ENCODE measurements around the gene ATCAY. TPM values are rescaled to one million over a fixed set of nuclear protein-coding genes. Genes with fewer than 3 reads are reported as not detected.
A peak's percentile ranks its signal among the peaks of the same experiment; 100 is the strongest.
"Not testable (repeated sequence)": the region's sequence is repeated elsewhere in the genome, so short reads cannot be mapped to it uniquely, and the experiment has no call there.

The ATCAY gene
- total and polyA plus RNA-seq, 2 donors: 0.63 to 1.3 TPM

DNA sequence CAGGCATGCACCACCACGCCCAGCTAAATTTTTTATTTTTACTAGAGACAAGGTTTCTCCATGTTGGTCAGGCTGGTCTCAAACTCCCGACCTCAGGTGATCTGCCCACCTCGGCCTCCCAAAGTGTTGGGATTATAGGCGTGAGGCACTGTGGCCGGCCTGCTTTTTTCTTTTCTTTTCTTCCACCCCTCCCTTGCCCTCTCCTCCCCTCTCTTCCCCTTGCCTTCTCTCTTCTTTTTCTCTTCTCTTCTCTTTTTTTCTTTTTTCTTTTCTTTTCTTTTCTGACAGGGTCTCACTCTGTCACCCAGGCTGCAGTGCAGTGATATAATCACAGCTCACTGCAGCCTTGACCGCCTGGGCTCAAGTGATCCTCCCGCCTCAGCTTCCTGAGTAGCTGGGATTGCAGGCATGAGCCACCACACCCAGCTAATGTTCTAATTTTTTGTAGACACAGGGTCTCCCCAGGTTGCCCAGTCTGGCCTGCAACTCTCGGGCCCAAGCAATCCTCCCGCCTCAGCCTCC lies 72.3 kb downstream of the ATCAY start:
- DNase-seq (ENCODE audit: extremely low spot score); H3K27ac ChIP-seq (ENCODE audit: low read depth); H3K4me1 ChIP-seq (ENCODE audit: insufficient read depth); H3K4me3 ChIP-seq (ENCODE audit: low read depth, low read length); H3K36me3 ChIP-seq (ENCODE audit: insufficient read depth): not testable (repeated sequence)
- whole genome bisulfite sequencing: 83% methylated on average over 9 of the region's 9 CpGs

DNA sequence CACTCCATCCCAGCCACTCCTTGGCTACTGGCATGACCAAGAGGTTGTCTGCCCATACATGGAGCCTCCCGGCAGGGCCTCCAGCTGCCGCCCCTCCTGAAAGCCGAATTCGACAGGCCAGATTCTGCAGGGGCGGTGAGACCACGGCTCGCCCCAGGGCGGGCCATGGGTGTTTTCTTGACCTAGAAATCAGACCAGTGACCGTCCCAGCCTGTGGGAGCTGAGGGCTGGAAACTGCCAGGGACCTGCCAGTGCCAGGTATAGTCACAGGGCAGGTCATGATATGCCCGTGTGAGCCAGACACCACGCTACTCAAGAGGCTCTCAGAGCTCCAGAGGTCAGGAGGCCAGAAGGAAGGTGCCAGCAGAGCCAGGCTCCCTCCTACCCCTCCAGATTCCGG lies 73.6 kb downstream of the ATCAY start:
- 77% methylated on average over 12 of the region's 12 CpGs for WGBS
- Histone ChIP-seq H3K4me3 (ENCODE audit: low read depth, low read length) (no peak overlapping the region), H3K27ac (ENCODE audit: low read depth) (no peak overlapping the region), H3K4me1 (ENCODE audit: insufficient read depth) (no peaks in the 10 kb centered on the region), H3K36me3 (ENCODE audit: insufficient read depth) (peaks cover 5% of the 10 kb centered on the region)
- DNase-seq (ENCODE audit: extremely low spot score): no peak

DNA sequence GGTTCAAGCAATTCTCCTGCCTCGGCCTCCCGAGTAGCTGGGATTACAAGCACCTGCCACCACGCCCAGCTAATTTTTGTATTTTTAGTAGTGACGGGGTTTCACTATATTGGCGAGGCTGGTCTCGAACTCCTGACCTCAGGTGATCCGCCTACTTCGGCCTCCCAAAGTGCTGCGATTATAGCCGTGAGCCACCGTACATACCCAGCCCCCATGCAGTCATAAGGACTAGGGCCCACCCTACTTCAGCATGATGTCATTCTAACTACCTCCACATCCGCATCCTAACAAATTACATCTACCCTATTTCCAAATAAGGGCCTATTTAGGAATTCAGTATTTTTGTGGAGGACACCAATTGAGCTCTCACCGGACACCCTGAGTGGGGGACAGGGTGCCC lies 74.8 kb downstream of the ATCAY start:
- 83% methylated on average over 13 of the region's 13 CpGs for WGBS
- not testable (repeated sequence) for H3K4me3 ChIP-seq (ENCODE audit: low read depth, low read length); H3K27ac ChIP-seq (ENCODE audit: low read depth); H3K4me1 ChIP-seq (ENCODE audit: insufficient read depth); DNase-seq (ENCODE audit: extremely low spot score)
- H3K36me3 ChIP-seq (ENCODE audit: insufficient read depth): peaks cover 12% of the 10 kb centered on the region

DNA sequence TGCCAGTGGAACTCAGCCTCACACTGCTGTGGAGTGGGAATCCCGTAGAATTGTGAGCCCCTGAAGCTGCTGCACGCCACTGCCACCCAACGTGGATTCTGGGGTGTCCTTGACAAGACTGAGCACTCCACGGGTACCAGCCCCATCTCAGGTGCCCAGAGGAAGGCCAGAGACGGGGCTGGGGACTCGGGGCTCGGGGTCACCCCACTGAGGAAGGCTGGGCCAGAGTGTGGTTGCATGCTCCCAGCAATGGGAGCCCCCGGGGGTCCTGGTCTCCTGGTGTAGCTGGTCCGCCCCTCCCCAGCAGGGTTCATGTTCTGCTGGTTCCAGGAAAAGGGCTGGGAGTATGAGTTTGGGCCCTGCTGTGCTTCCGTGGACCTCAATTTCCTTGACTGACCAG lies 75.2 kb downstream of the ATCAY start:
- peaks cover 12% of the 10 kb centered on the region for H3K36me3 ChIP-seq (ENCODE audit: insufficient read depth)
- H3K4me3 ChIP-seq (ENCODE audit: low read depth, low read length): no peak overlapping the region
- WGBS: 80% methylated on average over 10 of the region's 10 CpGs
- no peak for DNase-seq (ENCODE audit: extremely low spot score)
- no peaks in the 10 kb centered on the region for H3K4me1 ChIP-seq (ENCODE audit: insufficient read depth)
- H3K27ac ChIP-seq (ENCODE audit: low read depth): no peak overlapping the region

DNA sequence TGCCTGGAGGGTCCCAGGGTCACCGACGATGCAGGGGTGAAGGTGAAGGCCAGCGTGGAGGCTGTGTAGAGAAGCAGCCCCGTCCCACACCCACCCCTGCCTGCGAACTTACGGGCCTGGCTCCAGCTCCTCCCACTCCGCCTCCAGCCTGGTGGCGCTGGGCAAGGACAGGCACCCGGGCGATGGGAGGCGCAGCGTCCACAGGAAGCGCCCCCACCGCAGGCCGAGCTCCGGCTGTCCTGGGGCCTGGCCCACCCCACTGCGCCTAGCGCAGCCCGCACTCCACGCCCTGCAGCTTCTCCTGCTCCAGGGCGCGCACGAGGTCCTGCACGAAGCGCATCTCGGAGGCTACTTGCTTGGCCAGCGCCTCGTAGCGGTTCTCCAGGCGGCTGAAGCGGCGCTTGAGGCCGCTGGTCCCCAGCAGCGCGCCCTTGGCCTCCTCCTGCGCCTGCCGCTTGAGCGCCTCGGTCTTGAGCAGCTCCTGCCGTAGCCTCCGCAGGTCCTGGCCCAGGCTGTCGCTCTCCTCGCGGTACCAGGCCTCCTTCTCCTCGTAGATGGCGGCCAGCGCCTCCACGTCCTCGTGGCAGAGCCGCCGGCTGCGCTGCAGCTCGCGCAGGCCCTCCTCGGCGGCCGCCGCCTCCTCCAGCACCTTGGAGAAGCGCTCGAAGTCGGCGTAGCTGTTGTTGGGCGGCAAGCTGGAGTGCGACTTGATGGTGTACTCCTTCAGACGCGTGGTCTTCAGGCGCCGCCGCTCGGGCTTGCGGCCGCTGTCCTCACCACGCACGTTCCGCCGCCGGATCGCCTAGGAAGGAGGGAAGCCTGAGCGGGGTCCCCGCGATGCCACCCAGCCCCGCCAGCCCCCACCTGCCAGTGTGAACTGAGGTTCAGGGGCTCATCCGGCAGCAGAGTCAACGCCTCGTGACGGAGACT lies 78.6 kb downstream of the ATCAY start:
- H3K4me1 ChIP-seq (ENCODE audit: insufficient read depth): no peaks in the 10 kb centered on the region
- DNase-seq (ENCODE audit: extremely low spot score): no peak
- whole genome bisulfite sequencing: 95% methylated on average over 86 of the region's 86 CpGs
- no peak overlapping the region for H3K4me3 ChIP-seq (ENCODE audit: low read depth, low read length)
- no peak overlapping the region for H3K27ac ChIP-seq (ENCODE audit: low read depth)
- H3K36me3 ChIP-seq (ENCODE audit: insufficient read depth): peaks cover 19% of the 10 kb centered on the region

DNA sequence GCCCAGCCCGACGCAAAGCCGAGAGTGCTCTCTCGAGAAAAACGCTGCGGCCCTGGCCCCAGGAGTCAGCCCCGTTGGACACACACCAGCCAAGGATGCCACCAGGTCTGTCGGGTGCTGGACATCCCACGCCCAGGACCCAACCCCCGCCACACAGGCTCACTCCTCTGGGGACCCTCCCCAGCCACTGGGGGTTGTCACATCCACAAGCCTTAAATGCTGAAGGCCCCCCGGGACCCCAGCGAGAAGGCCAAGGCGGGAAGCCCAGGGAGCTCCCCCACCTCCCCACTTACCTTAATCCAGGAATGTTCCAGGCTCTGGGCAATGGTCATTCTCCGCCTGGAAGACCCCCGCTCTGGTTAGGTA lies 79.3 kb downstream of the ATCAY start:
- Histone ChIP-seq H3K4me1 (ENCODE audit: insufficient read depth) (no peaks in the 10 kb centered on the region), H3K36me3 (ENCODE audit: insufficient read depth) (peaks cover 19% of the 10 kb centered on the region), H3K27ac (ENCODE audit: low read depth) (no peak overlapping the region), H3K4me3 (ENCODE audit: low read depth, low read length) (no peak overlapping the region)
- 94% methylated on average over 15 of the region's 15 CpGs for WGBS
- no peak for DNase-seq (ENCODE audit: extremely low spot score)

DNA sequence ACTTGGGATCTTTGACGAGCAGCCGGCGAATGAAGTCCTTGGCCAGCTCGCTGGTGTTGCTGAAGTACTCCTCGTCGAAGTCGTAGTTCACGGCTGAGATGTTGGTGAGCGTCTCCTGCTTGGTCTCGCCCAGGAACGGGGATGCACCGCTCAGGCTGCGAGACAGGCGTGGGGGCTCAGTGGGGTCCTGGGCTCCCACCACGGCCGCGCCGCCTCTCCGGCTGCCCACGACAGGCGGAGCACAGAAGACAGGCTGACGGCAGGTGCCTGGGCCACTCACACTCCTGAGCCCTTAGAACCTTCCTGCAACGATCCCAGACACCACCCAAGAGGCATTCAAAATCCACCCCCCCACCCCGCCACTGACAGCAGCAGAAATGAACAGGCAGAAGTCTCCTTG lies 80.5 kb downstream of the ATCAY start:
- H3K27ac ChIP-seq (ENCODE audit: low read depth): no peak overlapping the region
- H3K4me3 ChIP-seq (ENCODE audit: low read depth, low read length): no peak overlapping the region
- WGBS: 94% methylated on average over 24 of the region's 24 CpGs
- no peak for DNase-seq (ENCODE audit: extremely low spot score)
- no peaks in the 10 kb centered on the region for H3K4me1 ChIP-seq (ENCODE audit: insufficient read depth)
- H3K36me3 ChIP-seq (ENCODE audit: insufficient read depth): peaks cover 19% of the 10 kb centered on the region

DNA sequence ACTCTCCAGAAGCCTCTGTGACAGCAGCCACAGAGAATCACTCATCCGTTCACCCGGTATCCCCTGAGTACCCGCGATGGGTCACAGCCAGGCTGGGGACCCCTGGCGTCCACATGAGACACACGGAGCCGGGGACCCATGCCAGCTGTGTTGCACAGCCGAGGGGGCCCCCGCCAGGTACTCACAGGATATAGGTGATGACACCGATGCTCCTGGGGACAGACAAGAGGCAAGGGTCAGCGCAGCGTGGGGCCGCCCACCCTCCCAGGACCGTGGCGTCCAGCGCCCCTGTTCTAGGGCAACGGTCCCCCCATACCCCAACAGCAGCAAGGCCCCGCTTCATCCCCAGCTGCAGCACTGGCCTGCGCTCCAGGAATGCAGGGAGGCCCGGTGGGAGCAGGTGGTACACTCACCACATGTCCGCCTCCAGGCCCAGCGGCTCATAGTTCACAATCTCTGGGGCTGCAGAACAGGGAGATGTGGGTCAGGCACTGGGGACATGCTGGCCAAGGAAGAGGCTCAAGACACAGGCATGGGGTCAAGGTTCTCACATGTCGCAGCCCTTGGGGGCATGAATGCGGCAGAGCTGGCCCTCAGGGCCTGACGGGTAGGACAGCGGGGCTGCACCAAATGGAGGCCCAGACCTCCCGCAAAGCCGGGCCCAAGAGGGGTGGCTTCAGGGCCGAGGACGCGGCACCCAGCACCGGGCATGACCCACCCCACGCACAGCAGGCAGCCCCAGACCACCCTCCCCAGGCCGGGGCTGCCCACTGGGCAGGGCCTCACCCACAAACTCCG lies 83.2 kb downstream of the ATCAY start:
- Histone ChIP-seq H3K27ac (ENCODE audit: low read depth) (no peak overlapping the region), H3K36me3 (ENCODE audit: insufficient read depth) (peaks cover 14% of the 10 kb centered on the region), H3K4me1 (ENCODE audit: insufficient read depth) (no peaks in the 10 kb centered on the region), H3K4me3 (ENCODE audit: low read depth, low read length) (no peak overlapping the region)
- no peak for DNase-seq (ENCODE audit: extremely low spot score)
- 92% methylated on average over 35 of the region's 35 CpGs for WGBS

DNA sequence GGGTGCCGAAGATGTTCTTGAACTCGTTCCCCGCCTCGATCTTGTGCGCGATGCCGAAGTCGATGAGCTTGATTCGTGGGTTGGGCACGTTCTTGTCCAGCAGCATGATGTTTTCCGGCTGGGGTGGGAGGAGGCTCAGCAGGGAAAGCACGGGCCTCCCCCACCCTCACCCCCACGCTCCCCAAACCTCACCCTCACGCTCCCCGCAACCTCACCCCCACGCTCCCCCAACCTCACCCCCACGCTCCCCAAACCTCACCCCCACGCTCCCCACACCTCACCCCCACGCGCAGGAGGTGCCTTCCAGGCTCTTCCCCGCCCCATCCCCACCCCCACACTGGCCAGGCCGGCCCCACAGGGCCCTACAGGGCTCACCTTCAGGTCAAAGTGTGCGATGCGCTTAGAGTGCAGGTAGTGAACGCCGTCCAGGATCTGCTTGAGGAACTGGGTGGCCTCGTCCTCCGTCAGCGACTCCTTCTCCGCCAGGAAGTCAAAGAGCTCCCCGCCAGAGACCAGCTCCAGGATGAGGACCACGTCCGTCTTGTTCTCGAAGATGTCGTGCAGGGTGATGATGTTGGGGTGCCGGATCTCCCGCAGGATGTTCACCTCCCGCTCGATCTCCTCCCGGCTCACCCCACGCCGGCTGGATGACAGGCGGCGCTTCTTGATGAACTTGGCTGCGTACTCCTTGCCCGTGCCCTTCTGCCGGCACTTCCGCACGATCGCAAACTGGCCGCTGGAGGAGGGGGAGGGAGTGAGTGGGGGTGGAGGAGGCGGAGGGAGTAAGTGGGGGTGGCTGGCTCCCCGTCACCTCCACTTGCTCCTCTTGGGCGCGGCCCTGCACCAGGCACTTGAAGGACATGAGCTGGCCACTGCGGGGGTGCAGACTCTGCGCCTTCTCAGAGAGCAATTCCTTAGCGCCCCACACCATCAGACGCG lies 84.0 kb downstream of the ATCAY start:
- Histone ChIP-seq H3K4me3 (ENCODE audit: low read depth, low read length) (no peak overlapping the region), H3K4me1 (ENCODE audit: insufficient read depth) (no peaks in the 10 kb centered on the region), H3K36me3 (ENCODE audit: insufficient read depth) (peaks cover 10% of the 10 kb centered on the region), H3K27ac (ENCODE audit: low read depth) (no peak overlapping the region)
- DNase-seq (ENCODE audit: extremely low spot score): no peak
- 86% methylated on average over 60 of the region's 60 CpGs for WGBS

DNA sequence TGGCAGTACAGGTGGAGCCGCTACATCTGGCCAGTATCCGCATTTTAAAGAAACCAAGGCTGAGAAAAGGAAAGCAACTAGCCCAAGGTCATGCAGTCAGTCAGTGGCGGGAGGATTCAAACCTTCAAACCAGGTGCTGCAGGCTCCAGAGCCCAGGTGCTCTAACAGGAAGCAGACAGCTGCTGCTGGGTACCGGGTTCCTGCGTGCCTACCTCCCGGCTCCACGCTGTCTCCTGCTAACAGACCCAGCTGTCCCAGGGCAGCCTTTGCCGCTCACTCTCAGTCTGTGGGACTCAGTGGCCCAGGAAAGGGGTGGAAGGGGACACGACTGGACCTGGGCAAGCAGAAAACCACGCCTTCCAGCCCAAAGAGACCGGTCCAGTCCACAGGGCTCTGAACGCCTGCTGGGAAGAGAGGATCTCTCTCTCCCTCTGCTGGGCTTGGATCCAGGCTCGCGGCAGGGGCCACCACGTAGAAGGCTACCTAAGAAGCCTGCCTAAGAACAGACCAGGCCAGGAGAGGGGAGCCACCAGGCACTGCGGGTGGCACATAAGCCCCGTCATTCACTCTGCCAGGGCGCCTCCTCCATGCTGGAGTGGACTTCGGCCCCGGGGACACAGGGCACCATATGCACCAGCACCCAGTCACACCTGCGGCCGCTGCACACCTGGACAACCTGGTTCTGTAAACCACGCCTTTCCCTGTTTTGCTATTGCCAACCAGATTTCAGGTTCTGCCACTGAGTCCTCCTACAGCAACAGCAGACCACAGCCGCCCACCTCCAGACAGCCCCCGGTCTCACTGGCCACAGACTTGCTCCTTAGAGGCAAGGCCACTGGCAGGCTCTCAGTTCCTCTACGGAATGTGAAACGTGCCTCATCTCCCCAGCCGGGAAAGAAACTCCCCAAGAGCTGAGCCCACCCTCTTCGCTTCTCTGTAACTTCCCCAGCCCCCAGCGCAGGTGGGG lies 85.8 kb downstream of the ATCAY start:
- H3K36me3 ChIP-seq (ENCODE audit: insufficient read depth): peaks cover 7% of the 10 kb centered on the region
- no peak overlapping the region for H3K4me3 ChIP-seq (ENCODE audit: low read depth, low read length)
- H3K27ac ChIP-seq (ENCODE audit: low read depth): no peak overlapping the region
- no peaks in the 10 kb centered on the region for H3K4me1 ChIP-seq (ENCODE audit: insufficient read depth)
- 76% methylated on average over 30 of the region's 30 CpGs for WGBS
- DNase-seq (ENCODE audit: extremely low spot score): no peak

DNA sequence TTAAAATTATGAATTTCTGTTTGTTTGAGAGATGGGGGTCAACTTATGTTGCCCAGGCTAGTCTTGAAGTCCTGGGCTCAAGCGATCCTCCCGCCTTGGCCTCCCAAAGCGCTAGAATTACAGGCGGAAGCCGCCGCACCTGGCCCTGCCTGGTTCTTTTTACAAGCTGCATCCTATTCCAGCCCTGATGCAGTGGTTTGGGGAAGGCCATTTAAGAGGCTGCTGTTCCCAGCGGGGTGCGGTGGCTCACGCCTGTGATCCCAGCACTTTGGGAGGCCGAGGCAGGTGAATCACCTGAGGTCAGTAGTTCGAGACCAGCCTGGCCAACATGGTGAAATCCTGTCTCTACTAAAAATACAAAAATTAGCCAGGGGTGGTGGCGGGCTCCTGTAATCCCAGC lies 87.5 kb downstream of the ATCAY start:
- H3K4me1 ChIP-seq (ENCODE audit: insufficient read depth); H3K4me3 ChIP-seq (ENCODE audit: low read depth, low read length); H3K36me3 ChIP-seq (ENCODE audit: insufficient read depth); DNase-seq (ENCODE audit: extremely low spot score): not testable (repeated sequence)
- 73% methylated on average over 12 of the region's 12 CpGs for WGBS
- H3K27ac ChIP-seq (ENCODE audit: low read depth): peak overlapping the region; percentile 49

Data from urinary bladder (tissue), 4 donors.